B cell (primary cell): Measurements from ENCODE around the gene MID2. TPM values are rescaled to one million over a fixed set of nuclear protein-coding genes. Genes with fewer than 3 reads are reported as not detected.

ENCODE experiments used
- ATAC-seq: fragments of 200-7000 bp; cut with Tn5 transposase; one replicate; pipeline ENCODE4 v1.10.0; 2021; ENCODE audit warnings: low read depth, mild to moderate bottlenecking, moderate number of reproducible peaks, moderate library complexity
- CTCF ChIA-PET: fragments of 350-600 bp; sonication (Branson Sonifier 250); formaldehyde crosslinking; loops from one replicate; lab custom pipeline; 2021; ENCODE audit warnings: antibody characterized with exemption, inconsistent platforms; lab: Charles Lee
- POLR2A ChIA-PET: fragments of 350-600 bp; sonication (Branson Sonifier 250); formaldehyde crosslinking; loops from one replicate; lab custom pipeline; 2021; ENCODE audit warnings: antibody characterized with exemption; lab: Charles Lee
- DNase-seq: peaks from one replicate; pipeline ENCODE4 v3.0.0; 2013
- H2AFZ ChIP-seq: 2 replicates; pipeline ENCODE4 v1.6.1; 2012; ENCODE audit warnings: mild to moderate bottlenecking, low read depth, low read length; ENCODE audit not compliant: insufficient read depth, poor library complexity, severe bottlenecking
- H3K27ac ChIP-seq, 2 donors: 1 replicate in 1 of 2; 2 replicates in 1 of 2; pipeline ENCODE4 v1.5.1; 2012 to 2013; ENCODE audit warnings: low read length in 2 of 2, mild to moderate bottlenecking in 2 of 2, moderate library complexity in 1 of 2
- H3K27me3 ChIP-seq, 4 experiments: fragments of 200-600 bp in 1 of 4; sonication (generic) in 1 of 4; replicated peaks in 1 of 4; 1 replicate in 2 of 4; 2 replicates in 2 of 4; pipeline versions ENCODE4 v1.6.1 to v1.7.0; 2013 to 2016; ENCODE audit warnings: low read length in 3 of 4, mild to moderate bottlenecking in 2 of 4, mixed read lengths in 1 of 4, moderate library complexity in 1 of 4; ENCODE audit not compliant: insufficient read depth in 4 of 4, control insufficient read depth in 3 of 4; ENCODE audit errors: control extremely low read depth in 1 of 4
- H3K36me3 ChIP-seq, 2 experiments: replicated peaks in 1 of 2; 1 replicate in 1 of 2; 2 replicates in 1 of 2; pipeline versions ENCODE4 v1.6.1 to v1.7.1; 2013; ENCODE audit warnings: low read length in 1 of 2; ENCODE audit not compliant: insufficient read depth in 2 of 2, control insufficient read depth in 1 of 2; ENCODE audit errors: control extremely low read depth in 1 of 2, extremely low read depth in 1 of 2
- H3K4me1 ChIP-seq, 2 donors: fragments of 200-600 bp in 1 of 2; sonication (generic) in 1 of 2; 1 replicate in 1 of 2; 2 replicates in 1 of 2; pipeline versions ENCODE4 v1.5.1 to v1.6.1; 2013 to 2017; ENCODE audit warnings: low read length in 2 of 2; ENCODE audit not compliant: control insufficient read depth in 2 of 2, insufficient read depth in 2 of 2
- H3K4me2 ChIP-seq: replicated peaks from 2 replicates; pipeline ENCODE3; 2012; ENCODE audit warnings: mild to moderate bottlenecking, low read depth, low read length; ENCODE audit not compliant: poor library complexity, severe bottlenecking
- H3K4me3 ChIP-seq, 5 experiments: fragments of 200-600 bp in 1 of 5; sonication (generic) in 1 of 5; 1 replicate in 3 of 5; 2 replicates in 2 of 5; pipeline versions ENCODE4 v1.5.1 to v1.7.0; 2011 to 2016; ENCODE audit warnings: low read length in 4 of 5, mild to moderate bottlenecking in 4 of 5, low read depth in 2 of 5, control low read depth in 1 of 5, moderate library complexity in 1 of 5; ENCODE audit not compliant: insufficient read depth in 1 of 5; ENCODE audit errors: control extremely low read depth in 1 of 5, extremely low read depth in 1 of 5
- H3K79me2 ChIP-seq: fragments of 200-600 bp; sonication (generic); one replicate; pipeline ENCODE4 v1.6.0; 2016; ENCODE audit warnings: low read length; ENCODE audit not compliant: control insufficient read depth, insufficient read depth
- H3K9ac ChIP-seq: fragments of 200-600 bp; sonication (generic); 2 replicates; pipeline ENCODE4 v1.6.1; 2017; ENCODE audit warnings: mild to moderate bottlenecking, low read length, moderate library complexity
- H3K9me3 ChIP-seq, 3 donors: one replicate each; pipeline versions ENCODE4 v1.6.1 to v1.7.1; 2013; ENCODE audit warnings: low read length in 2 of 3; ENCODE audit not compliant: control insufficient read depth in 2 of 3, insufficient read depth in 1 of 3; ENCODE audit errors: control extremely low read depth in 1 of 3
- H4K20me1 ChIP-seq: 2 replicates; pipeline ENCODE4 v1.6.0; 2012; ENCODE audit warnings: mild to moderate bottlenecking, low read length; ENCODE audit not compliant: insufficient read depth, control insufficient read depth, poor library complexity, severe bottlenecking
- H3K27ac Mint-ChIP-seq: one replicate; pipeline ENCODE4 v1.8.0; 2021; ENCODE audit warnings: mixed read lengths
- H3K27me3 Mint-ChIP-seq: one replicate; pipeline ENCODE4 v1.8.0; 2021; ENCODE audit warnings: mixed read lengths
- H3K4me1 Mint-ChIP-seq: one replicate; pipeline ENCODE4 v1.8.0; 2021; ENCODE audit warnings: mixed read lengths
- H3K4me3 Mint-ChIP-seq: one replicate; pipeline ENCODE4 v1.8.0; 2021; ENCODE audit warnings: mixed read lengths
- H3K9me3 Mint-ChIP-seq: one replicate; pipeline ENCODE4 v1.8.0; 2022; ENCODE audit warnings: mixed read lengths; ENCODE audit not compliant: insufficient read depth
- EZH2 ChIP-seq: IDR thresholded peaks from 2 replicates; pipeline ENCODE4 v1.6.1; 2012; ENCODE audit warnings: borderline replicate concordance, low read depth, mild to moderate bottlenecking, moderate library complexity, low read length; ENCODE audit not compliant: insufficient read depth, poor library complexity, severe bottlenecking
- WGBS: methylation state at CpG from one replicate; pipeline ENCODE4 v1.1.5; 2013; ENCODE audit warnings: missing lambda C conversion rate; ENCODE audit not compliant: insufficient coverage; 5-methylcytosine and 5-hydroxymethylcytosine counted together
- intact Hi-C: fragments of 100-400 bp; cut with micrococcal nuclease; formaldehyde crosslinking; loops from one replicate; pipeline ENCODE4 v1.10.0; 2022
- polyA plus RNA-seq: library from polyadenylated mRNA; depleted of rRNA; stranded (reverse); fragments of >200 nt; gene quantifications from 2 replicates; pipeline ENCODE4 v1.2.3, GENCODE V29; 2012
- total RNA-seq, 2 donors: library from RNA; stranded (reverse); fragments of 120-200 nt in 1 of 2; gene quantifications; 1 replicate in 1 of 2; 2 replicates in 1 of 2; pipeline versions ENCODE4 v1.2.3 to v1.2.4, GENCODE V29; 2013 to 2022
- TF ChIP-seq, protein P1 (sequence below): fragments of 200-600 bp; IDR thresholded peaks from one replicate; pipeline ENCODE4 v1.8.0; 2022; ENCODE audit warnings: antibody characterized with exemption, mild to moderate bottlenecking

Gene MID2
- total and polyA plus RNA-seq, 2 donors (not counting 1 experiment from before 2014, with no cell fraction given): 1.7 to 5.8 TPM

DNA sequence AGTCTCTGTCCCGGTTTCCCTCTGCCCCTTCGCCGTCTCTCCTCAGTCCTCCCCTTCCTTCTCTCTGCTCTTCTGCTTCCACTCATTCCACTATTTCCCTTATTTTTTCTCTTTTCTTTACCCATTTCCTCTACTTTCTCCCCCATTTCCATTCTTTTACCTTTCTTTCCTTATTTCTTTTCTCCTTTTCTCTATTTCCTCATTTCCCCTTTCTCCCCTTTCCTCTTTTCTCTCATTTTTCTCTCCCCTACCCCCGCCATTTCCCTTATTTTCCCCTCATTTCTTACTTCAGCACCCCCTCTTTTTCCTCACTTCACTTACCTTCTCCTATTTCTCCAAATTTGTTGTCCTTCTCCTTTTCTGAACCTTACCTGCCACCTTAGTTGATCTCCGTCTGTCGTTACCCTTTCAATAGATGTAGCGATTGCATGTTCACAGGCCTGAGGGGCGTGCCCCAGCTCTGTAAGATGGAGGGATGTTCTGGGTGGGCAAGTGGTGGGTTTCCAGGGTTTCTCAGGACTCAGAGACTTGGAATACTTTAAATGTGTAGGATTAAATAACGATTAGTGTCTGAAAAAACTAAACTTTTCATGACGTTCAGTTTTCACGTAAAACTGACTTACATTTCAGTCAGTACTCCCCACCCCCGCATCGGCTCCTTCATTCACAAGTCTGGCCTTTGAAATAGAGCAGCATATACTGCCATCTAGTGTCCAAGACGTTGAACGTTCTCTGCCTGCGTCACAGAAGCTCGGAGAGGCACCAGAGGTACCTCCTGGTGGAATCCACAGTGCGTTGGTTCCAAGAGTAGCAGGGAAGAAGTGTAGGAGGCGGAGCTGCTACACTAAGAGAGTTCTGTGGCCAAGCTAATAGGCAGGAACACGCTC, 48.8 kb upstream of the MID2 start:
- ChIA-PET CTCF (interaction anchor here (0.7 to 6.0 kb wide), 25 partner anchors 9 to 903 kb away, joined by 3 to 246 read pairs (median 4); partner anchors contain the start of gene PRPS1), POLR2A (interaction anchor here (0.7 to 3.5 kb wide), 7 partner anchors 35 to 148 kb away, joined by 3 to 53 read pairs (median 6); partner anchors contain the start of gene PRPS1)
- DNase-seq: peak; percentile 85
- H3K4me3 ChIP-seq: peak overlapping the region; percentile 48 to 72 (median 60)
- H4K20me1 ChIP-seq: no peaks in the 10 kb centered on the region
- H3K9ac ChIP-seq: peak overlapping the region; percentile 69
- peaks cover 0 to 9% (median 0%) of the 10 kb centered on the region in 4 experiments for H3K27me3 ChIP-seq
- peaks cover 14 to 23% of the 10 kb centered on the region in 2 donors for H3K4me1 ChIP-seq
- no peaks in the 10 kb centered on the region for H3K9me3 ChIP-seq
- Mint-ChIP-seq H3K27me3 (no peaks in the 10 kb centered on the region), H3K4me1 (peaks cover 21% of the 10 kb centered on the region), H3K27ac (peak overlapping the region; percentile 79), H3K4me3 (peak overlapping the region; percentile 84), H3K9me3 (no peaks in the 10 kb centered on the region)
- H2AFZ ChIP-seq: peak overlapping the region; percentile 82
- no peaks in the 10 kb centered on the region for H3K79me2 ChIP-seq
- intact Hi-C loops: loop anchor here (1.0 to 5.0 kb wide), 11 partner anchors 56 to 778 kb away; partner anchors contain the start of genes FRMPD3 and PRPS1
- 15% methylated on average over 4 of the region's 20 CpGs for WGBS
- peak overlapping the region; percentile 87 for H3K4me2 ChIP-seq
- peak; percentile 70 for ATAC-seq
- no peaks in the 10 kb centered on the region for H3K36me3 ChIP-seq
- TF ChIP-seq, protein P1, sequence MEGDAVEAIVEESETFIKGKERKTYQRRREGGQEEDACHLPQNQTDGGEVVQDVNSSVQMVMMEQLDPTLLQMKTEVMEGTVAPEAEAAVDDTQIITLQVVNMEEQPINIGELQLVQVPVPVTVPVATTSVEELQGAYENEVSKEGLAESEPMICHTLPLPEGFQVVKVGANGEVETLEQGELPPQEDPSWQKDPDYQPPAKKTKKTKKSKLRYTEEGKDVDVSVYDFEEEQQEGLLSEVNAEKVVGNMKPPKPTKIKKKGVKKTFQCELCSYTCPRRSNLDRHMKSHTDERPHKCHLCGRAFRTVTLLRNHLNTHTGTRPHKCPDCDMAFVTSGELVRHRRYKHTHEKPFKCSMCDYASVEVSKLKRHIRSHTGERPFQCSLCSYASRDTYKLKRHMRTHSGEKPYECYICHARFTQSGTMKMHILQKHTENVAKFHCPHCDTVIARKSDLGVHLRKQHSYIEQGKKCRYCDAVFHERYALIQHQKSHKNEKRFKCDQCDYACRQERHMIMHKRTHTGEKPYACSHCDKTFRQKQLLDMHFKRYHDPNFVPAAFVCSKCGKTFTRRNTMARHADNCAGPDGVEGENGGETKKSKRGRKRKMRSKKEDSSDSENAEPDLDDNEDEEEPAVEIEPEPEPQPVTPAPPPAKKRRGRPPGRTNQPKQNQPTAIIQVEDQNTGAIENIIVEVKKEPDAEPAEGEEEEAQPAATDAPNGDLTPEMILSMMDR: peak; percentile 63
- no peak for TF ChIP-seq EZH2
- H3K27ac ChIP-seq: peak overlapping the region in 1 of 2 donors; percentile 12
